Spleen (tissue), 3 donors: ENCODE measurements around the gene TMPRSS2.

Experiments used
- POLR2A ChIP-seq, 3 donors: fragments of 450-650 bp; IDR thresholded peaks; one replicate each; pipeline ENCODE4 v1.5.1; 2017; ENCODE audit warnings: antibody characterized with exemption in 3 of 3, mild to moderate bottlenecking in 1 of 3
- POLR2AphosphoS5 ChIP-seq, 3 donors: sonication (generic); formaldehyde crosslinking; IDR thresholded peaks; one replicate each; pipeline ENCODE4 v1.5.1; 2017; ENCODE audit warnings: antibody characterized with exemption in 3 of 3

GRCh38 chr21:41506005-41506594, 1.9 kb downstream of the TMPRSS2 start:
- TF ChIP-seq POLR2AphosphoS5 (IDR thresholded peaks at IDR 0.05) (no peak), POLR2A (IDR thresholded peaks at IDR 0.05) (no peak)
